Endothelial cell of umbilical vein (primary cell): ENCODE measurements around the gene DDAH2. TPM values are rescaled to one million over a fixed set of nuclear protein-coding genes. Genes with fewer than 3 reads are reported as not detected.

Source experiments
- BruUV-seq: library from RNA; stranded (reverse); fragments of 400-500 nt; replicated peaks from 2 replicates; lab custom pipeline; 2021; lab: Mats Ljungman, UMichigan
- CTCF ChIA-PET: fragments of 300-600, 350-600 bp; sonication (Branson Sonifier 250); formaldehyde crosslinking; loops from one replicate; lab custom pipeline; 2021; ENCODE audit warnings: antibody characterized with exemption, inconsistent platforms; lab: Charles Lee
- POLR2A ChIA-PET: fragments of 300-600, 350-600 bp; sonication (Branson Sonifier 250); formaldehyde crosslinking; loops from one replicate; lab custom pipeline; 2021; ENCODE audit warnings: antibody characterized with exemption, inconsistent platforms; lab: Charles Lee
- DNase-seq: peaks from one replicate; pipeline ENCODE4 v3.0.0-alpha.2; 2011; ENCODE audit warnings: low read depth, low spot score
- FAIRE-seq: peaks from 2 replicates; lab custom pipeline; 2011; peaks lifted over from hg19 to GRCh38; lab: Jason Lieb, UNC
- H2AFZ ChIP-seq: 2 replicates; pipeline ENCODE4 v1.6.0; 2012; ENCODE audit warnings: low read depth, low read length, control low read depth, inconsistent platforms
- H3K27ac ChIP-seq: 2 replicates; pipeline ENCODE4 v1.5.1; 2011; ENCODE audit warnings: low read depth, mild to moderate bottlenecking, control low read depth, low read length, moderate library complexity; ENCODE audit not compliant: insufficient read depth
- H3K27me3 ChIP-seq, 2 experiments: 2 replicates each; pipeline versions ENCODE4 v1.6.0 to v1.6.1; 2011; ENCODE audit warnings: low read length in 2 of 2, mixed read lengths in 1 of 2; ENCODE audit not compliant: control insufficient read depth in 2 of 2, insufficient read depth in 2 of 2
- H3K36me3 ChIP-seq, 2 experiments: 2 replicates in 1 of 2; 3 replicates in 1 of 2; pipeline ENCODE4 v1.5.1; 2011; ENCODE audit warnings: low read length in 2 of 2, mild to moderate bottlenecking in 1 of 2, moderate library complexity in 1 of 2; ENCODE audit not compliant: control insufficient read depth in 2 of 2, insufficient read depth in 2 of 2; ENCODE audit errors: extremely low read depth in 1 of 2
- H3K4me1 ChIP-seq: 3 replicates; pipeline ENCODE4 v1.5.1; 2011; ENCODE audit warnings: mild to moderate bottlenecking, low read length; ENCODE audit not compliant: control insufficient read depth, insufficient read depth; ENCODE audit errors: extremely low read depth
- H3K4me2 ChIP-seq: 2 replicates; pipeline ENCODE4 v1.6.1; 2011; ENCODE audit warnings: low read length, control low read depth, mixed read lengths; ENCODE audit not compliant: insufficient read depth
- H3K4me3 ChIP-seq, 3 experiments: fragments of 200-600 bp in 1 of 3; sonication (generic), shearing (Covaris generic) in 1 of 3; replicated peaks in 1 of 3; 2 replicates each; pipeline ENCODE4 v1.5.1; 2011 to 2016; ENCODE audit warnings: control low read depth in 3 of 3, low read length in 3 of 3, mild to moderate bottlenecking in 2 of 3, inconsistent platforms in 1 of 3, low read depth in 1 of 3, moderate library complexity in 1 of 3; ENCODE audit not compliant: insufficient read depth in 1 of 3
- H3K79me2 ChIP-seq: 2 replicates; pipeline ENCODE4 v1.6.0; 2012; ENCODE audit warnings: low read length, inconsistent platforms; ENCODE audit not compliant: control insufficient read depth, insufficient read depth
- H3K9ac ChIP-seq: replicated peaks from 2 replicates; pipeline ENCODE3; 2011; ENCODE audit warnings: low read length, control low read depth; ENCODE audit not compliant: insufficient read depth; ENCODE audit errors: extremely low read depth
- H3K9me1 ChIP-seq: replicated peaks from 3 replicates; pipeline ENCODE4 v1.6.0; 2011; ENCODE audit warnings: mild to moderate bottlenecking, low read length; ENCODE audit not compliant: control insufficient read depth, insufficient read depth; ENCODE audit errors: extremely low read depth
- H3K9me3 ChIP-seq: replicated peaks from 2 replicates; pipeline ENCODE4 v1.5.1; 2012; ENCODE audit warnings: low read length, inconsistent platforms; ENCODE audit not compliant: control insufficient read depth, insufficient read depth
- H4K20me1 ChIP-seq: replicated peaks from 2 replicates; pipeline ENCODE3; 2011; ENCODE audit warnings: mild to moderate bottlenecking, low read length; ENCODE audit not compliant: control insufficient read depth, insufficient read depth; ENCODE audit errors: extremely low read depth
- CTCF ChIP-seq, 2 donors: IDR thresholded peaks; 1 replicate in 1 of 2; 2 replicates in 1 of 2; pipeline ENCODE4 v1.5.1; 2011; ENCODE audit warnings: low read length in 2 of 2, mild to moderate bottlenecking in 2 of 2, moderate library complexity in 2 of 2, control low read depth in 1 of 2, inconsistent platforms in 1 of 2, low read depth in 1 of 2; ENCODE audit not compliant: insufficient read depth in 1 of 2; ENCODE audit errors: extremely low read depth in 1 of 2
- EZH2 ChIP-seq: IDR thresholded peaks from 2 replicates; pipeline ENCODE4 v1.6.1; 2012; ENCODE audit warnings: borderline replicate concordance, low read depth, mild to moderate bottlenecking, moderate library complexity, low read length, inconsistent platforms; ENCODE audit not compliant: severe bottlenecking
- FOS ChIP-seq: IDR thresholded peaks from 2 replicates; pipeline ENCODE4 v1.6.1; 2011; ENCODE audit warnings: mild to moderate bottlenecking, low read length, moderate library complexity, borderline replicate concordance; ENCODE audit not compliant: insufficient read depth
- GATA2 ChIP-seq: IDR thresholded peaks from 2 replicates; pipeline ENCODE4 v1.7.0; 2011; ENCODE audit warnings: low read depth, mild to moderate bottlenecking, moderate library complexity, mixed read lengths, low read length; ENCODE audit not compliant: insufficient read length, insufficient read depth
- JUN ChIP-seq: IDR thresholded peaks from 2 replicates; pipeline ENCODE4 v1.6.1; 2011; ENCODE audit warnings: borderline replicate concordance, low read depth; ENCODE audit not compliant: insufficient read length, insufficient read depth
- MAX ChIP-seq: IDR thresholded peaks from 2 replicates; pipeline ENCODE4 v1.6.1; 2011; ENCODE audit not compliant: insufficient read depth, insufficient read length
- MYC ChIP-seq: IDR thresholded peaks from one replicate; pipeline ENCODE4 v1.6.1; 2011; ENCODE audit warnings: mild to moderate bottlenecking, low read depth, low read length
- POLR2A ChIP-seq: IDR thresholded peaks from 2 replicates; pipeline ENCODE4 v1.6.1; 2012; ENCODE audit warnings: low read depth, mild to moderate bottlenecking, control low read depth, low read length
- POLR2AphosphoS5 ChIP-seq: IDR thresholded peaks from 2 replicates; pipeline ENCODE4 v1.6.1; 2012; ENCODE audit warnings: low read depth, mild to moderate bottlenecking, control low read depth, low read length, moderate library complexity; ENCODE audit not compliant: insufficient read depth
- dilution Hi-C: fragments of 300-500 bp; cut with MboI; formaldehyde crosslinking; loops from one replicate; pipeline ENCODE4 v1.15.0; 2019; ENCODE audit warnings: low sequenced_read_pairs; ENCODE audit not compliant: extremely low pct_ligation_motif_present
- intact Hi-C: fragments of 100-400 bp; cut with micrococcal nuclease; formaldehyde crosslinking; loops from one replicate; pipeline ENCODE4 v1.10.0; 2022
- polyA plus RNA-seq, 4 experiments: library from polyadenylated mRNA; depleted of rRNA in 3 of 4; stranded (reverse) in 3 of 4; unstranded in 1 of 4; fragments of >200 nt; gene quantifications; 2 replicates each; pipeline versions ENCODE4 v1.2.1 to v1.2.3, GENCODE V29; 2011 to 2012; ENCODE audit warnings: missing spikeins in 1 of 4
- total RNA-seq: library from RNA; stranded (reverse); gene quantifications from 2 replicates; pipeline ENCODE4 v1.2.3, GENCODE V29; 2021

The DDAH2 gene
- total and polyA plus RNA-seq, 2 donors (not counting 3 experiments of a cell fraction or from before 2014, with no cell fraction given) = 109 to 176 TPM

DNA sequence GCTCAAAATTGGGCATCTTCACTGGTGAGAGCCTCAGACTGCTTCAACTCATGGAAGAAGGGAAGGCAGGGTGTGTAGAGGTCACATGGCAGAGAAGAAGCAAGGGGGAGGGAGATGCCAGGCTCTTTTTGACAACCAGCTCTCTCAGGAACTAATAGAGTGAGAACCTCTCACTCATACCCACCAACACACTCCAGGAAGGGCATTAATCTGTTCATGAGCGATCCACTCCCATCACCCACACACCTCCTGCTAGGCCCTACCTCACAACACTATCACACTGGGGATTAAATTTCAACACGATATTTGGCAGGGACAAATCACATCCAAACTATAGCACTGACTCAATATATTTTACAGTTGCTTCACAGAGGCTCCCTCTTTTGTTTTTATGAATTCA lies 12.7 kb upstream of the DDAH2 start:
- DNase-seq (no peak), FAIRE-seq (no peak)
- Histone ChIP-seq H3K27ac (no peak overlapping the region), H4K20me1 (no peaks in the 10 kb centered on the region), H3K4me3 (no peak overlapping the region), H3K4me2 (no peak overlapping the region), H2AFZ (no peak overlapping the region), H3K9me1 (no peaks in the 10 kb centered on the region), H3K9me3 (no peaks in the 10 kb centered on the region), H3K79me2 (peaks cover 4% of the 10 kb centered on the region), H3K4me1 (peaks cover 27% of the 10 kb centered on the region), H3K9ac (no peak overlapping the region), H3K27me3 (no peaks in the 10 kb centered on the region), H3K36me3 (no peaks in the 10 kb centered on the region)
- ChIA-PET POLR2A (no interaction called here), CTCF (no interaction called here)
- TF ChIP-seq POLR2AphosphoS5 (no peak), MAX (no peak), POLR2A (no peak), JUN (no peak), MYC (no peak), FOS (no peak), GATA2 (no peak), EZH2 (no peak), CTCF (IDR thresholded peaks at IDR 0.05; ENCODE audit: extremely low read depth in 1 of 2, insufficient read depth in 1 of 2, low read depth in 1 of 2, low read length in 2 of 2) (no peak)
- dilution Hi-C loops (no loop called here), intact Hi-C loops (no loop called here)
- BruUV-seq = no TSS peak
